Neural progenitor cell (in vitro differentiated cells): ENCODE measurements around the gene APH1B. TPM values are rescaled to one million over a fixed set of nuclear protein-coding genes. Genes with fewer than 3 reads are reported as not detected.

ENCODE experiments used
- DNase-seq: peaks from one replicate; pipeline ENCODE4 v3.0.0-alpha.2; 2016; ENCODE audit warnings: low spot score
- H2AFZ ChIP-seq: fragments of 200-600 bp; sonication (generic); replicated peaks from 2 replicates; pipeline ENCODE4 v1.6.1; 2016; ENCODE audit warnings: antibody characterized with exemption
- H3F3A ChIP-seq: fragments of 200-600 bp; sonication (generic); 2 replicates; pipeline ENCODE4 v1.6.1; 2016; ENCODE audit warnings: antibody characterized with exemption, low read depth
- H3K27ac ChIP-seq: fragments of 200-600 bp; sonication (generic); 2 replicates; pipeline ENCODE4 v1.5.1; 2016; ENCODE audit warnings: mild to moderate bottlenecking
- H3K27me3 ChIP-seq: fragments of 200-600 bp; sonication (generic); 2 replicates; pipeline ENCODE4 v1.6.1; 2016; ENCODE audit warnings: mild to moderate bottlenecking, moderate library complexity
- H3K36me3 ChIP-seq: fragments of 200-600 bp; sonication (generic); 2 replicates; pipeline ENCODE4 v1.5.1; 2016
- H3K4me1 ChIP-seq: fragments of 200-600 bp; sonication (generic); 2 replicates; pipeline ENCODE4 v1.6.1; 2016; ENCODE audit warnings: mixed run types
- H3K4me2 ChIP-seq: fragments of 200-600 bp; sonication (generic); 2 replicates; pipeline ENCODE4 v1.6.1; 2016
- H3K4me3 ChIP-seq: fragments of 200-600 bp; sonication (generic); 2 replicates; pipeline ENCODE4 v1.5.1; 2016
- H3K79me2 ChIP-seq: fragments of 200-600 bp; sonication (generic); 2 replicates; pipeline ENCODE4 v1.6.1; 2016; ENCODE audit warnings: low read depth
- H3K9ac ChIP-seq: fragments of 200-600 bp; sonication (generic); 2 replicates; pipeline ENCODE4 v1.6.1; 2016
- H3K9me3 ChIP-seq: fragments of 200-600 bp; sonication (generic); 2 replicates; pipeline ENCODE4 v1.5.1; 2016; ENCODE audit warnings: low read depth
- H4K20me1 ChIP-seq: fragments of 200-600 bp; sonication (generic); 2 replicates; pipeline ENCODE4 v1.6.1; 2016; ENCODE audit warnings: low read depth
- H3K27ac Mint-ChIP-seq: 3 replicates; pipeline ENCODE4 v1.8.0; 2021; ENCODE audit warnings: mixed read lengths
- H3K27me3 Mint-ChIP-seq: 2 replicates; pipeline ENCODE4 v1.8.0; 2022; ENCODE audit warnings: low read depth, mild to moderate bottlenecking, inconsistent platforms, moderate library complexity, mixed read lengths; ENCODE audit not compliant: insufficient read depth
- H3K36me3 Mint-ChIP-seq: 3 replicates; pipeline ENCODE4 v1.8.0; 2021; ENCODE audit warnings: mixed read lengths
- H3K4me1 Mint-ChIP-seq: 3 replicates; pipeline ENCODE4 v1.8.0; 2021; ENCODE audit warnings: mixed read lengths
- H3K4me3 Mint-ChIP-seq: 3 replicates; pipeline ENCODE4 v1.8.0; 2021; ENCODE audit warnings: mild to moderate bottlenecking, moderate library complexity, mixed read lengths
- H3K9me3 Mint-ChIP-seq: 3 replicates; pipeline ENCODE4 v1.8.0; 2020; ENCODE audit warnings: mixed read lengths
- EZH2 ChIP-seq: fragments of 200-600 bp; sonication (generic); IDR thresholded peaks from 2 replicates; pipeline ENCODE4 v1.6.1; 2017; ENCODE audit warnings: antibody characterized with exemption, mild to moderate bottlenecking, moderate library complexity
- EZH2phosphoT487 ChIP-seq: fragments of 200-600 bp; sonication (generic); IDR thresholded peaks from 2 replicates; pipeline ENCODE4 v1.6.1; 2017; ENCODE audit warnings: antibody characterized with exemption
- total RNA-seq: library from RNA; depleted of rRNA; stranded (reverse); fragments of >200 nt; gene quantifications from 2 replicates; pipeline ENCODE4 v1.2.3, GENCODE V29; 2015; ENCODE audit warnings: low replicate concordance
- TF ChIP-seq, protein P1 (sequence below): fragments of 200-600 bp; sonication (generic); IDR thresholded peaks from 2 replicates; pipeline ENCODE4 v1.5.1; 2017; ENCODE audit warnings: antibody characterized with exemption, mild to moderate bottlenecking

Gene APH1B
- 2.7 and 4.0 TPM in 2 replicates for total RNA-seq

- Histone ChIP-seq H3K9me3 (no peaks in the 10 kb centered on the region), H3K4me3 (peak within 1 kb of the TSS; percentile 92), H3K36me3 (no peaks in the 10 kb centered on the region), H2AFZ (peak within 1 kb of the TSS; percentile 94), H3K27ac (no peak within 1 kb of the TSS), H3K4me2 (peak within 1 kb of the TSS; percentile 93), H3K79me2 (no peaks in the 10 kb centered on the region), H3K4me1 (peaks cover 15% of the 10 kb centered on the region), H3K9ac (no peak within 1 kb of the TSS), H3K27me3 (peaks cover 40% of the 10 kb centered on the region), H4K20me1 (peaks cover 3% of the 10 kb centered on the region), H3F3A (peaks cover 27% of the 10 kb centered on the region)
- DNase-seq = peak; percentile 87
- Mint-ChIP-seq H3K27me3 (peaks cover 6% of the 10 kb centered on the region), H3K4me3 (peak within 1 kb of the TSS; percentile 84), H3K4me1 (peaks cover 29% of the 10 kb centered on the region), H3K27ac (peak within 1 kb of the TSS; percentile 97), H3K36me3 (peaks cover 6% of the 10 kb centered on the region), H3K9me3 (peaks cover 6% of the 10 kb centered on the region)
- TF ChIP-seq EZH2phosphoT487 = no peak
- TF ChIP-seq EZH2 = peak; percentile 68
- TF ChIP-seq, protein P1, sequence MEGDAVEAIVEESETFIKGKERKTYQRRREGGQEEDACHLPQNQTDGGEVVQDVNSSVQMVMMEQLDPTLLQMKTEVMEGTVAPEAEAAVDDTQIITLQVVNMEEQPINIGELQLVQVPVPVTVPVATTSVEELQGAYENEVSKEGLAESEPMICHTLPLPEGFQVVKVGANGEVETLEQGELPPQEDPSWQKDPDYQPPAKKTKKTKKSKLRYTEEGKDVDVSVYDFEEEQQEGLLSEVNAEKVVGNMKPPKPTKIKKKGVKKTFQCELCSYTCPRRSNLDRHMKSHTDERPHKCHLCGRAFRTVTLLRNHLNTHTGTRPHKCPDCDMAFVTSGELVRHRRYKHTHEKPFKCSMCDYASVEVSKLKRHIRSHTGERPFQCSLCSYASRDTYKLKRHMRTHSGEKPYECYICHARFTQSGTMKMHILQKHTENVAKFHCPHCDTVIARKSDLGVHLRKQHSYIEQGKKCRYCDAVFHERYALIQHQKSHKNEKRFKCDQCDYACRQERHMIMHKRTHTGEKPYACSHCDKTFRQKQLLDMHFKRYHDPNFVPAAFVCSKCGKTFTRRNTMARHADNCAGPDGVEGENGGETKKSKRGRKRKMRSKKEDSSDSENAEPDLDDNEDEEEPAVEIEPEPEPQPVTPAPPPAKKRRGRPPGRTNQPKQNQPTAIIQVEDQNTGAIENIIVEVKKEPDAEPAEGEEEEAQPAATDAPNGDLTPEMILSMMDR = no peak
Observed at GRCh38 chr15:63277038-63277892, at the start of gene APH1B. TSS of gene APH1B (plus strand) at chr15:63277605. CDS start at chr15:63277624, 19 bp downstream.

DNA sequence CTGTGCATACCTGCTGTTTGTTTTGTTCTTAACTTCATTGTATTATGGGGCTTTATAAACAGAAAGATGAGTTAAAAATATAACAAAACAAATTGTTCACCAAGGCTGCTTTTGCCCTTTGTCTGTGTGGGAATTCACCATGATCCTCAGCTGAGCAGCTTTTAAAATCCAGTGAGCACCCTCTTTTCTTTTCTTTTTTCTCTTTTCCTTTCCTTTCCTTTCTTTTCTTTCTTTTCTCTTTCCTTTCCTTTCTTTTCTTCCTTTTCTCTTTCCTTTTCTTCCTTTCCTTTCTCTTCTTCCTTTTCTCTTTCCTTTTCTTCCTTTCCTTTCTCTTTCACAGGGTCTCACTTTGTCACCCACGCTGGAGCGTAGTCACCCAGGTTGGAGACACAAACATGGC is 49.7 kb upstream of the APH1B start:
- H3K9me3 ChIP-seq = no peaks in the 10 kb centered on the region
- H2AFZ ChIP-seq = no peak overlapping the region
- no peak overlapping the region for H3K4me2 ChIP-seq
- Mint-ChIP-seq H3K4me3 (no peak overlapping the region), H3K36me3 (no peaks in the 10 kb centered on the region), H3K27me3 (no peaks in the 10 kb centered on the region), H3K4me1 (peaks cover 22% of the 10 kb centered on the region), H3K27ac (peak overlapping the region; percentile 19), H3K9me3 (no peaks in the 10 kb centered on the region)
- H3K4me1 ChIP-seq = peaks cover 19% of the 10 kb centered on the region
- no peak for DNase-seq
- TF ChIP-seq, protein P1 = no peak
- TF ChIP-seq EZH2phosphoT487 (no peak), EZH2 (no peak)
- H3K27ac ChIP-seq = no peak overlapping the region
- H3F3A ChIP-seq = peaks cover 8% of the 10 kb centered on the region
- no peaks in the 10 kb centered on the region for H3K27me3 ChIP-seq
- no peaks in the 10 kb centered on the region for H3K36me3 ChIP-seq
- no peak overlapping the region for H3K9ac ChIP-seq
- peaks cover 35% of the 10 kb centered on the region for H3K79me2 ChIP-seq
- peaks cover 15% of the 10 kb centered on the region for H4K20me1 ChIP-seq
- H3K4me3 ChIP-seq = no peak overlapping the region

GRCh38 chr15:63231206-63231605 is 46.2 kb upstream of the APH1B start:
- no peaks in the 10 kb centered on the region for H3K27me3 Mint-ChIP-seq
- Histone ChIP-seq H3K4me3 (no peak overlapping the region), H3K9me3 (no peaks in the 10 kb centered on the region), H4K20me1 (peaks cover 23% of the 10 kb centered on the region), H3K27me3 (no peaks in the 10 kb centered on the region), H3K9ac (no peak overlapping the region), H3K4me2 (peak overlapping the region; percentile 40), H3K27ac (no peak overlapping the region), H3F3A (peaks cover 15% of the 10 kb centered on the region), H3K79me2 (peaks cover 49% of the 10 kb centered on the region), H3K4me1 (peaks cover 19% of the 10 kb centered on the region), H2AFZ (no peak overlapping the region), H3K36me3 (no peaks in the 10 kb centered on the region)
- no peak overlapping the region for H3K27ac Mint-ChIP-seq
- DNase-seq = no peak
- peaks cover 9% of the 10 kb centered on the region for H3K36me3 Mint-ChIP-seq
- no peaks in the 10 kb centered on the region for H3K9me3 Mint-ChIP-seq
- H3K4me1 Mint-ChIP-seq = peaks cover 33% of the 10 kb centered on the region
- TF ChIP-seq EZH2phosphoT487 (no peak), EZH2 (no peak)
- TF ChIP-seq, protein P1 = no peak
- no peak overlapping the region for H3K4me3 Mint-ChIP-seq
